Neutrophil (primary cell): ENCODE results near the gene DFFA.

ENCODE experiments used
- H3K27ac ChIP-seq: fragments of 200-600 bp; sonication (generic); 2 replicates; pipeline ENCODE4 v1.5.1; 2016; ENCODE audit warnings: mild to moderate bottlenecking, moderate library complexity
- H3K27me3 ChIP-seq: fragments of 200-600 bp; sonication (generic); 2 replicates; pipeline ENCODE4 v1.6.0; 2016; ENCODE audit warnings: mild to moderate bottlenecking
- H3K36me3 ChIP-seq: fragments of 200-600 bp; sonication (generic); 2 replicates; pipeline ENCODE4 v1.5.1; 2017
- H3K4me1 ChIP-seq, 2 experiments: fragments of 200-600 bp in 1 of 2; sonication (generic) in 1 of 2; 1 replicate in 1 of 2; 2 replicates in 1 of 2; pipeline versions ENCODE4 v1.5.1 to v1.6.1; 2013 to 2016; ENCODE audit warnings: low read depth in 1 of 2, low read length in 1 of 2, mild to moderate bottlenecking in 1 of 2, moderate library complexity in 1 of 2; ENCODE audit not compliant: control insufficient read depth in 1 of 2, insufficient read depth in 1 of 2
- H3K4me3 ChIP-seq, 2 experiments: fragments of 200-600 bp in 1 of 2; sonication (generic) in 1 of 2; 1 replicate in 1 of 2; 2 replicates in 1 of 2; pipeline ENCODE4 v1.5.1; 2013 to 2016; ENCODE audit warnings: low read depth in 1 of 2, low read length in 1 of 2, mild to moderate bottlenecking in 1 of 2, moderate library complexity in 1 of 2
- H3K9me3 ChIP-seq: fragments of 200-600 bp; sonication (generic); 2 replicates; pipeline ENCODE4 v1.5.1; 2016
- CTCF ChIP-seq: fragments of 200-600 bp; sonication (generic); IDR thresholded peaks from 2 replicates; pipeline ENCODE4 v1.5.1; 2016; ENCODE audit warnings: antibody characterized with exemption

The DFFA gene

GRCh38 chr1:10438677-10439163 lies 33.6 kb downstream of the DFFA start:
- Histone ChIP-seq H3K4me1 (no peaks in the 10 kb centered on the region), H3K9me3 (no peaks in the 10 kb centered on the region), H3K36me3 (no peaks in the 10 kb centered on the region), H3K4me3 (no peak overlapping the region), H3K27me3 (no peaks in the 10 kb centered on the region), H3K27ac (no peak overlapping the region)
- no peak for TF ChIP-seq CTCF

GRCh38 chr1:10437052-10437451 lies 35.3 kb downstream of the DFFA start:
- Histone ChIP-seq H3K27ac (no peak overlapping the region), H3K9me3 (no peaks in the 10 kb centered on the region), H3K27me3 (no peaks in the 10 kb centered on the region), H3K36me3 (no peaks in the 10 kb centered on the region), H3K4me3 (no peak overlapping the region), H3K4me1 (no peaks in the 10 kb centered on the region)
- no peak for TF ChIP-seq CTCF

GRCh38 chr1:10434590-10434989 lies 37.7 kb downstream of the DFFA start:
- Histone ChIP-seq H3K36me3 (no peaks in the 10 kb centered on the region), H3K4me3 (no peak overlapping the region), H3K27me3 (no peaks in the 10 kb centered on the region), H3K9me3 (no peaks in the 10 kb centered on the region), H3K27ac (no peak overlapping the region), H3K4me1 (peaks cover 15 to 16% of the 10 kb centered on the region in 2 experiments)
- TF ChIP-seq CTCF, result no peak

GRCh38 chr1:10433790-10434189 lies 38.5 kb downstream of the DFFA start:
- no peak overlapping the region for H3K4me3 ChIP-seq
- no peak overlapping the region for H3K27ac ChIP-seq
- no peaks in the 10 kb centered on the region for H3K36me3 ChIP-seq
- no peaks in the 10 kb centered on the region for H3K9me3 ChIP-seq
- H3K27me3 ChIP-seq, result no peaks in the 10 kb centered on the region
- peaks cover 16 to 20% of the 10 kb centered on the region in 2 experiments for H3K4me1 ChIP-seq
- TF ChIP-seq CTCF, result no peak

- Histone ChIP-seq H3K4me3 (no peak overlapping the region), H3K36me3 (no peaks in the 10 kb centered on the region), H3K27me3 (no peaks in the 10 kb centered on the region), H3K4me1 (peaks cover 19 to 26% of the 10 kb centered on the region in 2 experiments), H3K27ac (no peak overlapping the region), H3K9me3 (no peaks in the 10 kb centered on the region)
- TF ChIP-seq CTCF, result no peak
Observed at GRCh38 chr1:10432910-10433700, 39.2 kb downstream of the DFFA start.
